Cardiac fibroblast (primary cell): ENCODE measurements around the gene RFC4.
"Not testable (repeated sequence)": the region's sequence is repeated elsewhere in the genome, so short reads cannot be mapped to it uniquely, and the experiment has no call there.

Experiments
- DNase-seq, 2 donors: peaks; one replicate each; pipeline versions ENCODE4 v3.0.0 to v3.0.0-alpha.2; 2010; ENCODE audit warnings: low read depth in 2 of 2
- H3K4me3 ChIP-seq, 2 donors: replicated peaks in 1 of 2; 1 replicate in 1 of 2; 2 replicates in 1 of 2; pipeline ENCODE4 v1.5.1; 2011; ENCODE audit warnings: low read depth in 2 of 2, low read length in 2 of 2, mild to moderate bottlenecking in 2 of 2, moderate library complexity in 1 of 2
- TF ChIP-seq, protein P1 (sequence below): IDR thresholded peaks from one replicate; pipeline ENCODE4 v1.5.1; 2011; ENCODE audit warnings: low read depth, mild to moderate bottlenecking, low read length, inconsistent platforms

Gene RFC4

DNA sequence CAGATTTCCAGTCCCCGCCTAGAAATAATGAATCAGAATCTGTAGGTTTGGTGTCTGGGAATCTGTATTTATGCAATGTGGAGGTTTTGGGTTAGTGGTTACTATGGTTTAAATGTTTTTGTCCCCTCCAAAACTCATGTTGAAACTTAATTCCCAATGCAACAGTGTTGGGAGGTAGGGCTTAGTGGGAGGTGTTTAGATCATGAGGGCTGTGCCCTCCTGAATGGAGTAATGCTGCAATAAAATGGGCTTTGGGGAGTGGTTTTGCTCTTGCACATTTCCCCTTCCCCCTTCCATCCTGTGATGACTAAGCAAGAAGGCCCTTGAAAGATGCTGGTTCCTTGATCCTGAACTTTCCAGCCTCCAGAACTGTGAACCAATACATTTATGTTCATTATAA lies 9.2 kb upstream of the RFC4 start:
- TF ChIP-seq, protein P1, sequence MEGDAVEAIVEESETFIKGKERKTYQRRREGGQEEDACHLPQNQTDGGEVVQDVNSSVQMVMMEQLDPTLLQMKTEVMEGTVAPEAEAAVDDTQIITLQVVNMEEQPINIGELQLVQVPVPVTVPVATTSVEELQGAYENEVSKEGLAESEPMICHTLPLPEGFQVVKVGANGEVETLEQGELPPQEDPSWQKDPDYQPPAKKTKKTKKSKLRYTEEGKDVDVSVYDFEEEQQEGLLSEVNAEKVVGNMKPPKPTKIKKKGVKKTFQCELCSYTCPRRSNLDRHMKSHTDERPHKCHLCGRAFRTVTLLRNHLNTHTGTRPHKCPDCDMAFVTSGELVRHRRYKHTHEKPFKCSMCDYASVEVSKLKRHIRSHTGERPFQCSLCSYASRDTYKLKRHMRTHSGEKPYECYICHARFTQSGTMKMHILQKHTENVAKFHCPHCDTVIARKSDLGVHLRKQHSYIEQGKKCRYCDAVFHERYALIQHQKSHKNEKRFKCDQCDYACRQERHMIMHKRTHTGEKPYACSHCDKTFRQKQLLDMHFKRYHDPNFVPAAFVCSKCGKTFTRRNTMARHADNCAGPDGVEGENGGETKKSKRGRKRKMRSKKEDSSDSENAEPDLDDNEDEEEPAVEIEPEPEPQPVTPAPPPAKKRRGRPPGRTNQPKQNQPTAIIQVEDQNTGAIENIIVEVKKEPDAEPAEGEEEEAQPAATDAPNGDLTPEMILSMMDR: no peak
- peak; percentile 75 to 81 for DNase-seq
- no peak overlapping the region for H3K4me3 ChIP-seq

DNA sequence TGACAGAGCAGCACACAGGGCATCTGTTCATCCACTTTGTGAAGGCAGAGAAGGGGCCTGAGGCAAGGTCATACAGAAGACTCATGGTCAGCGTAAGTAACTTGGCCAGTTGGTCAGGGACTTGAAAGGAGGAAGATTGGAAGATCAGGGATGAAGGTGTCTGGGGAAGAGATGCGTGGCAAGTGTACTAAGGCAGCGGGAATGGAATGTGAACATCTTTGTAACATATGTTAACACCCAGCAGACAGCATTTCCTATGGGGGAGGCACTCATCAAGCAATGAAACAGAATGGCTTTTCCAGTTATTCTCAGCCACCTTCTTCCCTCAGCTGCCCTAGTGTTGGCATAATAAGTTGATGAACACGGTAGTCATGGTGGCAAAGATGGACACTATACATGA lies 7.8 kb upstream of the RFC4 start:
- no peak for DNase-seq

DNA sequence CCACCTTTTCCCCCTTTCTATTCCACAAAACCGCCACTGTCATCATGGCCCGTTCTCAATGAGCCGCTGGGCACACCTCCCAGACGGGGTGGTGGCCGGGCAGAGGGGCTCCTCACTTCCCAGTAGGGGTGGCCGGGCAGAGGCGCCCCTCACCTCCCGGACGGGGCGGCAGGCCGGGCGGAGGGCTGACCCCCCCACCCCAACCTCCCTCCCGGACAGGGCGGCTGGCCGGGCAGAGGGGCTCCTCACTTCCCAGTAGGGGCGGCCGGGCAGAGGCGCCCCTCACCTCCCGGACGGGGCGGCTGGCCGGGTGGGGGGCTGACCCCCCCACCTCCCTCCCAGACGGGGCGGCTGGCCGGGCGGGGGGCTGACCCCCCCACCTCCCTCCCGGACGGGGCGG lies 5.0 kb upstream of the RFC4 start:
- DNase-seq, H3K4me3 ChIP-seq: not testable (repeated sequence)

More for the DNA sequence above, 7.8 kb upstream of the RFC4 start:
- H3K4me3 ChIP-seq: no peak overlapping the region
- TF ChIP-seq, protein P1: no peak

DNA sequence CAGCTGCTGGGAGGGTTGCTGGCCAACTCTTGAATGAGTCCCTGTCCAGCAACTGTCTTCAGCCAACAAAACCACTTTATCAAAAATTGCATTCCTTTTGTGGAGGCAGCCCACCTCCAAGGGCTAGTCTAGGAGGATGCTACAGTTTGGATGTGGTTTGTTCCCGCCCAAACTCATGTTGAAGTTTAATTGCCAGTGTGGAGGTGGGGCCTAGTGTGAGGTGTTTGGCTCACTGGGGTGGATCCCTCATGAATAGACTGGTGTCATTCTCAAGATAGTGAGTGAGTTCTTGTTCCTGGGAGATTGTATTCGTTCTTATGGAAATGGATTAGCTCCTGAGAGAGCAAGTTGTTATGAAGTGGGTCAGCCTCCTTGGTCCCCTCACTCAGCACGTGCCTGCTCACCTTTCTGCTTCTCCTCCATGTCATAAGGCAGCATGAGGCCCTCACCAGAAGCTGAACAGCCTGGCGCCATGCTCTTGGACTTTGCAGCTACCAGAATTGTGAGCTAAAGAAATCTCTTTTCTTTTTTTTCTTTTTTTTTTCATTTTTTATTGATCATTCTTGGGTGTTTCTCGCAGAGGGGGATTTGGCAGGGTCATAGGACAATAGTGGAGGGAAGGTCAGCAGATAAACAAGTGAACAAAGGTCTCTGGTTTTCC lies 4.2 kb upstream of the RFC4 start:
- no peak overlapping the region for H3K4me3 ChIP-seq
- DNase-seq: no peak
- TF ChIP-seq, protein P1: no peak

DNA sequence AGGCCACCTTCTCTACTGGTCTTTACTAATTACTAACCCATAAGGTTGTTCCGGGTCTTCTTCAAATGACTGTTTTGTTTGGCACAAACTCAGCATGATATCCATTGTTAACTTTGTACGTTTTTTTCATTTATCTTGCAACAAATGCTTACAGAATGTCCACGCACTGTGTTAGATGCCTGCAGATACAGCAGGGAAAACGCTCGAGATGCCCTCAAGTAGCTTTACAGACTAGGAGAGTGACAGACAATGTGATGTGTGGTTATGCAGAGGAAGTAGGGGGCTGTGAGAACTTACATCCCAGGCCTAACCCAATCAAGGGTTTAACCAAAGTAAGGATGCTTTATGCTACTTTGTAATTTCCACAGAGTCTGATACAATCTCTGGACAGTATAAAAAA lies 949 bp upstream of the RFC4 start:
- DNase-seq: no peak
- TF ChIP-seq, protein P1: no peak
- H3K4me3 ChIP-seq: peak overlapping the region in 1 of 2 donors; percentile 80

DNA sequence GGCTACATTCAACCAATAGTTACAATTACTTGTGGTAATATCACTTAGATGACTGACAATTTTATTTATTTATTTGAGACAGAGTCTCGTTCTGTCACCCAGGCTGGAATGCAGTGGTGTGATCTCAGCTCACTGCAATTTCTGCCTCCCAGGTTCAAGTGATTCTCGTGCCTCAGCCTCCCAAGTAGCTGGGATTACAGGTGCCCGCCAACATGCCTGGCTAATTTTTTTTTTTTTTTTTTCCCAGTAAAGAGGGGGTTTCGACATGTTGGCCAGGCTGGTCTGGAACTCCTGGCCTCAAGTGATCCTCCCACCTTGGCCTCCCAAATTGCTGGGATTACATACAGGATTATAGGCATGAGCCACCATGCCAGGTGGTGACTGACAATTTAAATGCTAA lies 2.8 kb downstream of the RFC4 start:
- not testable (repeated sequence) for H3K4me3 ChIP-seq, DNase-seq

DNA sequence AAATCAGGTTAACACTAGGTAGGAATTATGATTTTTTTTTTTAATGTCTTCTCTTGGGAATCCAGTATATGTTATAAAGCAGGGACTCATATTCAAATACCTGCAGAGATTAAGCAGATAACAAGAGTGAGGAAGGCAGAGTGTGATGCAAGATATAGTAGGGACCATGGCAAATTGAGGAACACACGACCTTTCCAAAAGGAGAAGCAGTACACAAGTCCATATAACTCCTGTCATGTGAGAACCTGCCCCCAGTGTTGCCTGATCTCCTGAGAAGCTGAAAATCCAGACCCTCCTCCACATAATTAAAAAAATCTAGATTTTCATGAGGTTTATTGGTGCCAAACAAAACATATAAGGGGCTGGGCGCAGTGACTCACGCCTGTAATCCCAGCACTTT lies 3.6 kb downstream of the RFC4 start:
- no peak overlapping the region for H3K4me3 ChIP-seq
- TF ChIP-seq, protein P1: no peak
- DNase-seq: no peak

DNA sequence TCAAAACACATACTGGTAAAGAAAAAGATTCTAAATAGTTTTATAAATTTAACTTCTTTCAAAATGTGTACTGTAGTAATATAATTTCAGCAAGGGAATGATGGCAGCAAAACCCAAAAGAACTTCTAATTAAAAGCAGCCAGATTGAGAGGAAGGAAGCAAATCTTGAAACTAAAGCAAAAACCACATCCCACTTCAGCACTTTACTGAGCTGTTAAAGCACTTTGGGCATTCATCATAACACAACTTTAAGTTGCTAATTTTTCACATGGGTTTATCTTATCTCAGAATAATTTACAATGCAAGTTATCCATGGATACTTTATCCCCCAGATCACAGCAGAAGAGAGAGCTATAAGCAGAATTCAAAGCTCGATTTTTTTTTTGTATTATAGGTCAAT lies 6.0 kb downstream of the RFC4 start:
- TF ChIP-seq, protein P1: no peak
- no peak for DNase-seq
- H3K4me3 ChIP-seq: no peak overlapping the region
